Measurements from ENCODE around the gene LRMDA.

LRMDA gene

DNA sequence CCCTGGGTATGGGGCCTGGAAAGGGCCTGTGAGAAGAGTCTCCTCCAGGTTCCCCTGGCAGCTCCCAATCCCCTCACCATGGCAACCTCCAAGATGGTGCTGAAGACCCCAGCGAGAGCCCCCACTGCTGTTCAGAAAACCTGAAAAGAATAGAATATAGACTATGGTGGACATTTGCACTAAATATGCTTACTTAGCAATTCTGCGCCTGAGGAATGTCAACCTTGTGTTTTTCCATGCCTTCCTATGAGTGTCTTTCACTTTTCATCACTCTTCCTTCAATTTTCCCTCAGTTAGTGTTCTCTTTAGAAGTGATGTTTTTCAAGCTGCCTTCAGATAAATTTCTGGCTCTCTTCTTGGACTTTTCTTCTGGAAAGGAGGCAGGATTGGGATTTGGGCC lies 589.2 kb downstream of the LRMDA start (continued):
- TF ChIP-seq, protein P1, sequence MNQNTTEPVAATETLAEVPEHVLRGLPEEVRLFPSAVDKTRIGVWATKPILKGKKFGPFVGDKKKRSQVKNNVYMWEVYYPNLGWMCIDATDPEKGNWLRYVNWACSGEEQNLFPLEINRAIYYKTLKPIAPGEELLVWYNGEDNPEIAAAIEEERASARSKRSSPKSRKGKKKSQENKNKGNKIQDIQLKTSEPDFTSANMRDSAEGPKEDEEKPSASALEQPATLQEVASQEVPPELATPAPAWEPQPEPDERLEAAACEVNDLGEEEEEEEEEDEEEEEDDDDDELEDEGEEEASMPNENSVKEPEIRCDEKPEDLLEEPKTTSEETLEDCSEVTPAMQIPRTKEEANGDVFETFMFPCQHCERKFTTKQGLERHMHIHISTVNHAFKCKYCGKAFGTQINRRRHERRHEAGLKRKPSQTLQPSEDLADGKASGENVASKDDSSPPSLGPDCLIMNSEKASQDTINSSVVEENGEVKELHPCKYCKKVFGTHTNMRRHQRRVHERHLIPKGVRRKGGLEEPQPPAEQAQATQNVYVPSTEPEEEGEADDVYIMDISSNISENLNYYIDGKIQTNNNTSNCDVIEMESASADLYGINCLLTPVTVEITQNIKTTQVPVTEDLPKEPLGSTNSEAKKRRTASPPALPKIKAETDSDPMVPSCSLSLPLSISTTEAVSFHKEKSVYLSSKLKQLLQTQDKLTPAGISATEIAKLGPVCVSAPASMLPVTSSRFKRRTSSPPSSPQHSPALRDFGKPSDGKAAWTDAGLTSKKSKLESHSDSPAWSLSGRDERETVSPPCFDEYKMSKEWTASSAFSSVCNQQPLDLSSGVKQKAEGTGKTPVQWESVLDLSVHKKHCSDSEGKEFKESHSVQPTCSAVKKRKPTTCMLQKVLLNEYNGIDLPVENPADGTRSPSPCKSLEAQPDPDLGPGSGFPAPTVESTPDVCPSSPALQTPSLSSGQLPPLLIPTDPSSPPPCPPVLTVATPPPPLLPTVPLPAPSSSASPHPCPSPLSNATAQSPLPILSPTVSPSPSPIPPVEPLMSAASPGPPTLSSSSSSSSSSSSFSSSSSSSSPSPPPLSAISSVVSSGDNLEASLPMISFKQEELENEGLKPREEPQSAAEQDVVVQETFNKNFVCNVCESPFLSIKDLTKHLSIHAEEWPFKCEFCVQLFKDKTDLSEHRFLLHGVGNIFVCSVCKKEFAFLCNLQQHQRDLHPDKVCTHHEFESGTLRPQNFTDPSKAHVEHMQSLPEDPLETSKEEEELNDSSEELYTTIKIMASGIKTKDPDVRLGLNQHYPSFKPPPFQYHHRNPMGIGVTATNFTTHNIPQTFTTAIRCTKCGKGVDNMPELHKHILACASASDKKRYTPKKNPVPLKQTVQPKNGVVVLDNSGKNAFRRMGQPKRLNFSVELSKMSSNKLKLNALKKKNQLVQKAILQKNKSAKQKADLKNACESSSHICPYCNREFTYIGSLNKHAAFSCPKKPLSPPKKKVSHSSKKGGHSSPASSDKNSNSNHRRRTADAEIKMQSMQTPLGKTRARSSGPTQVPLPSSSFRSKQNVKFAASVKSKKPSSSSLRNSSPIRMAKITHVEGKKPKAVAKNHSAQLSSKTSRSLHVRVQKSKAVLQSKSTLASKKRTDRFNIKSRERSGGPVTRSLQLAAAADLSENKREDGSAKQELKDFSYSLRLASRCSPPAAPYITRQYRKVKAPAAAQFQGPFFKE (tag by site-specific recombination; IDR thresholded peaks at IDR 0.05; ENCODE audit: borderline replicate concordance), result no peak
- TF ChIP-seq ZBTB1 (tag by site-specific recombination; IDR thresholded peaks at IDR 0.05) (no peak), ZNF707 (tag by site-specific recombination; IDR thresholded peaks at IDR 0.05) (no peak), SP2 (tag by site-specific recombination; IDR thresholded peaks at IDR 0.05) (no peak)
- TF ChIP-seq, protein P2, sequence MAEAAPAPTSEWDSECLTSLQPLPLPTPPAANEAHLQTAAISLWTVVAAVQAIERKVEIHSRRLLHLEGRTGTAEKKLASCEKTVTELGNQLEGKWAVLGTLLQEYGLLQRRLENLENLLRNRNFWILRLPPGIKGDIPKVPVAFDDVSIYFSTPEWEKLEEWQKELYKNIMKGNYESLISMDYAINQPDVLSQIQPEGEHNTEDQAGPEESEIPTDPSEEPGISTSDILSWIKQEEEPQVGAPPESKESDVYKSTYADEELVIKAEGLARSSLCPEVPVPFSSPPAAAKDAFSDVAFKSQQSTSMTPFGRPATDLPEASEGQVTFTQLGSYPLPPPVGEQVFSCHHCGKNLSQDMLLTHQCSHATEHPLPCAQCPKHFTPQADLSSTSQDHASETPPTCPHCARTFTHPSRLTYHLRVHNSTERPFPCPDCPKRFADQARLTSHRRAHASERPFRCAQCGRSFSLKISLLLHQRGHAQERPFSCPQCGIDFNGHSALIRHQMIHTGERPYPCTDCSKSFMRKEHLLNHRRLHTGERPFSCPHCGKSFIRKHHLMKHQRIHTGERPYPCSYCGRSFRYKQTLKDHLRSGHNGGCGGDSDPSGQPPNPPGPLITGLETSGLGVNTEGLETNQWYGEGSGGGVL (tag by site-specific recombination; IDR thresholded peaks at IDR 0.05), result no peak

DNA sequence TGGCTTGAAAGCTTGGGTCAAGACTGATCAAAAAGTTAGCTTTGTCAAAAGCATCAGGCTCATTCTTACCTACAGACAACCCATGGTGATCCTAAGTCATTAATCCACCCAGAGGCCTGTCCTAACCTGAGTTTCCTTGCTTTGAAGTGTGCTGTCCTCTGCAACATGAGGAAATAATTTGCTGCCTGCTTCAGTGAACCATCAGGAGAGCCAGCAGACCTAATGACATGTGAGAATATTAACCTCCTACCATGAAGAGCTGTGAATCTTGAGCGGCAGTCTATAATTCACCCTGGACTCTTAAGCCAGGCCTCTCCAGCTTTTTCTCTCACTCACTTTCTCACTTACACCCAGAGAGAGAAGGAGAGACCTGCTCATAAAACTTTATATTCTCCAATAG lies 590.0 kb downstream of the LRMDA start:
- ChIA-PET POLR2A (no interaction called here), CTCF (no interaction called here)

DNA sequence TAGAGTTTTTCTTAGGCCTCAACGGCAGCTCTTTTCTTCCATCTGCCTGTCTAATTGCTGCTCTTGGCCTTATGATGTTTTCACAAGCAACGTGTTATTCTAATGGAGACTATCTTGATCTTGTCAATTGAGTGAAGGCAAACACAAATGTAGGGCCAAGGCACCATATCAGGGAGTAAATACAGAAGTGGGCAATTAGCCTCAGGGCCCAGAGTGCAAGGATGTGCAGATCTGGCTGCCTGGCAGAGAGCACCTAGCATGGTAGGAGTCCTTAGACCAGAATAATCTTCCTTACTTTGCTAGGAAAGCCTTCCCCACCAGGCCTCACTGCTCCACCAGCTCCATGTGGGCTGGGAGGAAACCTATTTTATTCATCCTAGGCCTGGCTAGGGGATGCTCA lies 590.9 kb downstream of the LRMDA start:
- Histone ChIP-seq H3K9me3 (ENCODE audit: control insufficient read depth, insufficient read depth, low read depth, low read length) (no peaks in the 10 kb centered on the region), H3K36me3 (ENCODE audit: control insufficient read depth in 2 of 2, insufficient read depth in 1 of 2, low read length in 2 of 2) (no peaks in the 10 kb centered on the region), H3K4me3 (ENCODE audit: low read depth, low read length) (no peak overlapping the region), H3K4me1 (ENCODE audit: control insufficient read depth, insufficient read depth, low read length) (no peaks in the 10 kb centered on the region), H3K27ac (ENCODE audit: extremely low read depth, low read depth, low read length) (no peak overlapping the region)
- ChIA-PET CTCF (no interaction called here), POLR2A (no interaction called here)
- no peak for TF ChIP-seq GLIS1 (tag by site-specific recombination; IDR thresholded peaks at IDR 0.05)
- TF ChIP-seq ZNF837 (tag by site-specific recombination; IDR thresholded peaks at IDR 0.05), result no peak
- TF ChIP-seq ZNF610 (tag by site-specific recombination; IDR thresholded peaks at IDR 0.05; ENCODE audit: borderline replicate concordance), result no peak
- no peak for TF ChIP-seq ZSCAN16 (tag by site-specific recombination; IDR thresholded peaks at IDR 0.05)
- TF ChIP-seq, protein P2 (tag by site-specific recombination; IDR thresholded peaks at IDR 0.05), result no peak
- TF ChIP-seq ZNF157 (tag by site-specific recombination; IDR thresholded peaks at IDR 0.05), result no peak
- no peak for TF ChIP-seq ZNF791 (tag by site-specific recombination; IDR thresholded peaks at IDR 0.05)
- TF ChIP-seq SETDB1 (IDR thresholded peaks at IDR 0.05; ENCODE audit: insufficient read length, low read length), result no peak
- no peak for TF ChIP-seq ZNF521 (tag by site-specific recombination; IDR thresholded peaks at IDR 0.05)
- TF ChIP-seq GLI4 (tag by site-specific recombination; IDR thresholded peaks at IDR 0.05), result no peak
- no peak for TF ChIP-seq HOXC10 (CRISPR knock-in tag; IDR thresholded peaks at IDR 0.05)
- TF ChIP-seq ZNF23 (tag by site-specific recombination; IDR thresholded peaks at IDR 0.05; ENCODE audit: borderline replicate concordance), result no peak
- TF ChIP-seq PRDM1 (tag by site-specific recombination; IDR thresholded peaks at IDR 0.05), result no peak

More for the DNA sequence above, 590.0 kb downstream of the LRMDA start:
- TF ChIP-seq ZBTB20 (tag by site-specific recombination; IDR thresholded peaks at IDR 0.05) (no peak), ZNF174 (tag by site-specific recombination; IDR thresholded peaks at IDR 0.05) (no peak), SCRT1 (tag by site-specific recombination; IDR thresholded peaks at IDR 0.05; ENCODE audit: borderline replicate concordance) (no peak)
- Histone ChIP-seq H3K9me3 (ENCODE audit: control insufficient read depth, insufficient read depth, low read depth, low read length) (no peaks in the 10 kb centered on the region), H3K36me3 (ENCODE audit: control insufficient read depth in 2 of 2, insufficient read depth in 1 of 2, low read length in 2 of 2) (no peaks in the 10 kb centered on the region), H3K4me1 (ENCODE audit: control insufficient read depth, insufficient read depth, low read length) (no peaks in the 10 kb centered on the region), H3K4me3 (ENCODE audit: low read depth, low read length) (no peak overlapping the region), H3K27ac (ENCODE audit: extremely low read depth, low read depth, low read length) (no peak overlapping the region)
